K562 (cell line): ENCODE data around the gene HELT. TPM values are rescaled to one million over a fixed set of nuclear protein-coding genes. Genes with fewer than 3 reads are reported as not detected.

Experiments
- ATAC-seq: fragments of 200-7000 bp; cut with Tn5 transposase; 3 replicates; pipeline ENCODE4 v1.9.1; 2020; ENCODE audit warnings: moderate library complexity
- BruUV-seq: library from RNA; stranded (reverse); fragments of 400-500 nt; replicated peaks from 2 replicates; lab custom pipeline; 2021; lab: Mats Ljungman, UMichigan
- CTCF ChIA-PET: fragments of 300-600 bp; formaldehyde crosslinking; extraction: SDS; loops from one replicate; lab custom pipeline; 2021; ENCODE audit warnings: low intra/inter-chr PET ratio; lab: Yijun Ruan, JAX
- POLR2A ChIA-PET: fragments of 300-600, 350-650 bp; sonication (Branson Sonifier 250); formaldehyde crosslinking; extraction: SDS; loops from one replicate; lab custom pipeline; 2021; ENCODE audit warnings: antibody characterized with exemption, inconsistent platforms; lab: Yijun Ruan, JAX
- DNase-seq, 4 experiments: peaks; one replicate each; pipeline versions ENCODE4 v3.0.0 to v3.0.0-alpha.2; 2011 to 2018; ENCODE audit warnings: low spot score in 3 of 4, mixed read lengths in 3 of 4; ENCODE audit errors: extremely low read depth in 1 of 4
- FAIRE-seq: peaks from 2 replicates; lab custom pipeline; 2011; peaks lifted over from hg19 to GRCh38; lab: Jason Lieb, UNC
- H2AFZ ChIP-seq: 2 replicates; pipeline ENCODE4 v1.6.0; 2011; ENCODE audit warnings: low read depth, low read length, control low read depth, inconsistent platforms
- H3K27ac ChIP-seq: fragments of 200-600 bp; 3 replicates; pipeline ENCODE4 v1.8.0; 2011; ENCODE audit warnings: low read depth, mild to moderate bottlenecking, control low read depth, inconsistent platforms, low read length, moderate library complexity, mixed read lengths; ENCODE audit errors: extremely low read depth
- H3K27me3 ChIP-seq, 2 experiments: fragments of 300-600 bp in 1 of 2; 2 replicates in 1 of 2; 3 replicates in 1 of 2; pipeline versions ENCODE4 v1.6.0 to v1.8.0; 2011; ENCODE audit warnings: inconsistent platforms in 2 of 2, low read length in 2 of 2, mild to moderate bottlenecking in 1 of 2, mixed read lengths in 1 of 2, moderate library complexity in 1 of 2; ENCODE audit not compliant: control insufficient read depth in 2 of 2, insufficient read depth in 2 of 2
- H3K36me3 ChIP-seq: fragments of 300-600 bp; 3 replicates; pipeline ENCODE4 v1.8.0; 2011; ENCODE audit warnings: mild to moderate bottlenecking, low read length, inconsistent platforms; ENCODE audit not compliant: control insufficient read depth, insufficient read depth
- H3K4me1 ChIP-seq, 2 experiments: fragments of 200-600 bp in 1 of 2; replicated peaks in 1 of 2; 2 replicates in 1 of 2; 3 replicates in 1 of 2; pipeline versions ENCODE4 v1.5.1 to v1.8.0; 2011; ENCODE audit warnings: inconsistent platforms in 2 of 2, low read length in 2 of 2, mild to moderate bottlenecking in 1 of 2, mixed read lengths in 1 of 2, moderate library complexity in 1 of 2; ENCODE audit not compliant: control insufficient read depth in 2 of 2, insufficient read depth in 2 of 2
- H3K4me2 ChIP-seq: 2 replicates; pipeline ENCODE4 v1.6.1; 2011; ENCODE audit warnings: low read length, control low read depth, inconsistent platforms, mixed read lengths; ENCODE audit not compliant: insufficient read depth
- H3K4me3 ChIP-seq: fragments of 200-600 bp; sonication (generic), shearing (Covaris generic); 2 replicates; pipeline ENCODE4 v1.5.1; 2016; ENCODE audit warnings: control low read depth, inconsistent platforms
- H3K79me2 ChIP-seq: fragments of 200-600 bp; 3 replicates; pipeline ENCODE4 v1.8.0; 2011; ENCODE audit warnings: low read length, inconsistent platforms; ENCODE audit not compliant: control insufficient read depth, insufficient read depth
- H3K9ac ChIP-seq, 2 experiments: 2 replicates each; pipeline versions ENCODE4 v1.6.0 to v1.6.1; 2011; ENCODE audit warnings: low read depth in 2 of 2, low read length in 2 of 2, control low read depth in 1 of 2, inconsistent platforms in 1 of 2, mild to moderate bottlenecking in 1 of 2, mixed read lengths in 1 of 2; ENCODE audit not compliant: insufficient read depth in 1 of 2
- H3K9me1 ChIP-seq: one replicate; pipeline ENCODE4 v1.6.0; 2011; ENCODE audit warnings: inconsistent platforms, mild to moderate bottlenecking, low read length, moderate library complexity; ENCODE audit not compliant: control insufficient read depth, insufficient read depth
- H3K9me3 ChIP-seq: replicated peaks from 2 replicates; pipeline ENCODE4 v1.5.1; 2011; ENCODE audit warnings: low read depth, low read length, inconsistent platforms; ENCODE audit not compliant: control insufficient read depth, insufficient read depth
- H4K20me1 ChIP-seq: replicated peaks from 2 replicates; pipeline ENCODE4 v1.6.1; 2011; ENCODE audit warnings: low read length, inconsistent platforms, mixed read lengths; ENCODE audit not compliant: control insufficient read depth, insufficient read depth
- ATF1 ChIP-seq, 2 experiments: fragments of 450-650 bp in 1 of 2; IDR thresholded peaks; 2 replicates each; pipeline ENCODE4 v1.6.1; 2016; ENCODE audit warnings: missing compliant biosample characterization in 1 of 2, missing genetic modification characterization in 1 of 2
- HNRNPH1 ChIP-seq: fragments of 200-400 bp; formaldehyde crosslinking; optimal IDR thresholded peaks from 2 replicates; pipeline ENCODE3; 2017; ENCODE audit warnings: low read depth, mild to moderate bottlenecking, low read length, moderate library complexity
- RBM17 ChIP-seq: fragments of 200-400 bp; formaldehyde crosslinking; IDR thresholded peaks from 2 replicates; pipeline ENCODE4 v1.6.1; 2017; ENCODE audit warnings: low read depth, mild to moderate bottlenecking, low read length, borderline replicate concordance
- RNF2 ChIP-seq: sonication (generic); IDR thresholded peaks from 2 replicates; pipeline ENCODE4 v1.6.1; 2016
- ZBTB34 ChIP-seq: fragments of 250-450 bp; sonication (Bioruptor Pico); IDR thresholded peaks from 2 replicates; pipeline ENCODE4 v1.8.0; 2021; ENCODE audit warnings: mild to moderate bottlenecking, moderate library complexity
- WGBS: fragments of 100-300 bp; shearing (Covaris generic); methylation state at CpG from one replicate; pipeline ENCODE4 v1.1.6; 2016; ENCODE audit warnings: low coverage, mixed read lengths; ENCODE audit not compliant: insufficient coverage; ENCODE audit errors: missing lambda C conversion rate; 5-methylcytosine and 5-hydroxymethylcytosine counted together
- in situ Hi-C: fragments of 300-500 bp; cut with MboI; formaldehyde crosslinking; loops from 4 replicates; pipeline ENCODE4 v1.15.0; 2018; ENCODE audit warnings: inconsistent platforms, mixed read lengths
- intact Hi-C: fragments of 100-400 bp; cut with micrococcal nuclease; formaldehyde crosslinking; loops from 2 replicates; pipeline ENCODE4 v1.14.2; 2022
- polyA plus RNA-seq, 8 experiments: library from polyadenylated mRNA; depleted of rRNA in 4 of 8; stranded (reverse) in 5 of 8; unstranded in 3 of 8; fragments of >200 nt; fragmentation: Nextera tagmentation in 2 of 8; fragmentation: Illumina TruSeq in 1 of 8; extraction: Ambion mirVana in 2 of 8; extraction: Trizol in 1 of 8; gene quantifications; 2 replicates each; pipeline versions ENCODE4 v1.2.1 to v1.2.3, GENCODE V29; 2011 to 2014; ENCODE audit warnings: inconsistent platforms in 1 of 8, missing spikeins in 1 of 8
- total RNA-seq, 7 experiments: library from RNA; depleted of rRNA in 6 of 7; stranded (reverse); fragments of >200 nt in 6 of 7; fragmentation: Illumina TruSeq in 2 of 7; extraction: Trizol in 2 of 7; gene quantifications; 2 replicates each; pipeline versions ENCODE4 v1.2.1 to v1.2.3, GENCODE V29; 2011 to 2021; ENCODE audit warnings: low replicate concordance in 1 of 7

The HELT gene
- total and polyA plus RNA-seq, 9 of the 15 experiments (the other 6 are each of a cell fraction or from before 2014, with no cell fraction given) = not detected

GRCh38 chr4:184993247-184993646 lies 25.0 kb upstream of the HELT start:
- no peak overlapping the region for H3K9ac ChIP-seq
- in situ Hi-C loops = loop anchor here (10.0 kb wide), 1 partner anchor 1332 kb away; no protein-coding TSS in a partner anchor

More at GRCh38 chr4:184993247-184993646, 25.0 kb upstream of the HELT start:
- Histone ChIP-seq H3K4me1 (no peaks in the 10 kb centered on the region), H4K20me1 (0 out of 2 replicates have a peak, but pooled peaks cover 3% of the 10 kb centered on the region), H3K79me2 (no peaks in the 10 kb centered on the region), H3K9me1 (no peaks in the 10 kb centered on the region), H3K36me3 (no peaks in the 10 kb centered on the region), H3K27ac (no peak overlapping the region), H3K4me2 (no peak overlapping the region), H2AFZ (no peak overlapping the region), H3K4me3 (no peak overlapping the region), H3K27me3 (peaks cover 25 to 43% of the 10 kb centered on the region in 2 experiments), H3K9me3 (no peaks in the 10 kb centered on the region)
- ChIA-PET CTCF (no interaction called here), POLR2A (interaction anchor here (1.5 kb wide), 1 partner anchor 11 kb away, joined by 3 read pairs; no protein-coding TSS in a partner anchor)
- TF ChIP-seq RNF2 = no peak
- no peak for TF ChIP-seq RBM17
- no peak for TF ChIP-seq ATF1 (CRISPR knock-in tag; IDR thresholded peaks at IDR 0.05)
- TF ChIP-seq ATF1 (tag; IDR thresholded peaks at IDR 0.05) = no peak
- no peak for TF ChIP-seq ZBTB34 (CRISPR knock-in tag)
- TF ChIP-seq HNRNPH1 = no peak
- ATAC-seq (no peak), DNase-seq (no peak), FAIRE-seq (no peak)
- intact Hi-C loops = no loop called here
- no TSS peak for BruUV-seq
- WGBS = 0% methylated on average over 3 of the region's 3 CpGs
